Measurements from ENCODE around the gene SENP1.

DNA sequence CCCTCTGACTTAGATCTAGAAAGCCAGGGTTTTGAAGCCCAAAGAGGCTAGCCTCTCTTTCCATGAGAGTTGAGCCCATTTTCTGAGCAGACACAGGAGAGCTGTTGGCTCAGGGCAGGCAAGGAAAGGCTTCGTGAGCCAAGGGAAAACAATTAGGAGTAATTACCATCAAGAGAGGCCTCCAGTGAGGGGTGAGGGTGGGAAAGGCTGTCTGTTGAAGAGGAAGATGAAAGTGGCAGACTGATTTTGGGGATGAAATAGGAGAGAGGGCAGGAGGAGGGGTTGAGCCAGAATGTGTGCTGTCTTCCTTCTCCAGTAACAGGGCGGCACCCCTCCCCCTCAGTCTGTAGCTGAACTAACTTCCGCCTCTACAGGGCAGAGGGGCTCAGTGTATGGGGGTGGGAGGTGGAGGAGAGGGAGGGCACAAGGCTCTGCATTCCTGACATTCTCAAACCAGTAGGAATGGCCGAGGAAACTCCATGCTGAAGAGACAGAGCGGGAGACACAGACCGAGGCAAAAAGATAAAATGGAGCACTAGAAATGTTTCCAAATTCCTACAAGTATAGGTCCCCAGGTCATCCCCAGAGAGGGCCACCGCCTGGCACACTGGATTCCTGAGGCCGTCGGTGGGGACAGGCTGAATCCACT, 68.5 kb downstream of the SENP1 start:
- TF ChIP-seq CTCF (conservative IDR thresholded peaks at IDR 0.05) (no peak), ZFX (IDR thresholded peaks at IDR 0.05) (no peak)
